ENCODE data around the gene ENTHD1.
A peak's percentile ranks its signal among the peaks of the same experiment; 100 is the strongest.

ENTHD1 gene

DNA sequence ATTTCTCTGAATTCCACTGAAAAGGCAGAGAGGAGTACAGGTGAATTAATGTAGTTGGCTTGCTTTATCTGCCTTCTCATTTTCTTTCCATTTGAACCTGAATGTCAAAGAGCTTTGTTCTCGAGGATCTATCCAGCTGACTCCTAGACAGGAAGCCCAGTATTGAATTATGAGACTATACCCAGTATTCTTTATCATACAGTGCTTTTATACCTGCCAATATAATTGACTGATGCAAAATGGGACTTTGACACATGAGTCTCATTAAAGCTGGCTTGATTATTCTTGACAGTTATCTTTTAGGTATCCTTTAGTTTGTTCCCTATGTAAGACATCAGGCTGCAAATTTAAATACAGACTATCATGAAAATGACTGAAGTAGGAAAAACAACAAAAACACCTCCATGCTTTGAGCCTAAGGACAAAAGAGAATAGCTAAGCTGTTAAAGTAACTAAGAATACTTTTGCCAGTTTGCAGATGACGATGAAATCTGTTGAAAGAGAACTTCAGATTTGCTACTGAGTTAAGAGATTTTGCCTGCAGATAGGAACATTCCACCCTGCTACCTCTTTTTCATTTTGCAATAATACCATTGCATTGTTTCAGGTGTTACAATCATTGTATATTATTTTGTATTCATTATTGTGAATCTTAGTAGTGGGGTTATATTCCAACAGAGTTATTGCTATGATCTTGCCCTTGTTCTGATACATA is 117.1 kb downstream of the ENTHD1 start:
- no peaks in the 10 kb centered on the region for H3K79me2 ChIP-seq (ENCODE audit: low read length)
- TF ChIP-seq EZH2 (optimal IDR thresholded peaks at IDR 0.05; ENCODE audit: low read depth, low read length) = no peak
- TF ChIP-seq EZH2phosphoT487 (IDR thresholded peaks at IDR 0.05; ENCODE audit: low read length) = no peak
- TF ChIP-seq, protein P1, sequence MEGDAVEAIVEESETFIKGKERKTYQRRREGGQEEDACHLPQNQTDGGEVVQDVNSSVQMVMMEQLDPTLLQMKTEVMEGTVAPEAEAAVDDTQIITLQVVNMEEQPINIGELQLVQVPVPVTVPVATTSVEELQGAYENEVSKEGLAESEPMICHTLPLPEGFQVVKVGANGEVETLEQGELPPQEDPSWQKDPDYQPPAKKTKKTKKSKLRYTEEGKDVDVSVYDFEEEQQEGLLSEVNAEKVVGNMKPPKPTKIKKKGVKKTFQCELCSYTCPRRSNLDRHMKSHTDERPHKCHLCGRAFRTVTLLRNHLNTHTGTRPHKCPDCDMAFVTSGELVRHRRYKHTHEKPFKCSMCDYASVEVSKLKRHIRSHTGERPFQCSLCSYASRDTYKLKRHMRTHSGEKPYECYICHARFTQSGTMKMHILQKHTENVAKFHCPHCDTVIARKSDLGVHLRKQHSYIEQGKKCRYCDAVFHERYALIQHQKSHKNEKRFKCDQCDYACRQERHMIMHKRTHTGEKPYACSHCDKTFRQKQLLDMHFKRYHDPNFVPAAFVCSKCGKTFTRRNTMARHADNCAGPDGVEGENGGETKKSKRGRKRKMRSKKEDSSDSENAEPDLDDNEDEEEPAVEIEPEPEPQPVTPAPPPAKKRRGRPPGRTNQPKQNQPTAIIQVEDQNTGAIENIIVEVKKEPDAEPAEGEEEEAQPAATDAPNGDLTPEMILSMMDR (IDR thresholded peaks at IDR 0.05; ENCODE audit: low read length) = no peak
- H3K9ac ChIP-seq (ENCODE audit: low read length) = no peak overlapping the region
- no peaks in the 10 kb centered on the region for H3K9me2 ChIP-seq (replicated peaks; ENCODE audit: insufficient read depth, low read length)
- H3K9me3 ChIP-seq (replicated peaks; ENCODE audit: insufficient read depth, low read length) = no peaks in the 10 kb centered on the region
- H3K27me3 ChIP-seq (replicated peaks; ENCODE audit: insufficient read depth, low read length) = no peaks in the 10 kb centered on the region
- H3K36me3 ChIP-seq (replicated peaks; ENCODE audit: insufficient read depth, low read length) = no peaks in the 10 kb centered on the region
- no peak overlapping the region for H3K4me2 ChIP-seq (ENCODE audit: low read depth, low read length)
- no peak for DNase-seq
- peaks cover 15% of the 10 kb centered on the region; the same call in 1 of the 2 replicates for H3K4me1 ChIP-seq (ENCODE audit: low read length)
- H3K4me3 ChIP-seq (ENCODE audit: low read length) = no peak overlapping the region
- no peaks in the 10 kb centered on the region for H4K20me1 ChIP-seq (ENCODE audit: insufficient read depth, low read length)
- no peak overlapping the region for H3K27ac ChIP-seq (ENCODE audit: low read length)
- no peaks in the 10 kb centered on the region for H3F3A ChIP-seq (ENCODE audit: insufficient read depth, low read length)
- H2AFZ ChIP-seq (ENCODE audit: low read length) = no peak overlapping the region

DNA sequence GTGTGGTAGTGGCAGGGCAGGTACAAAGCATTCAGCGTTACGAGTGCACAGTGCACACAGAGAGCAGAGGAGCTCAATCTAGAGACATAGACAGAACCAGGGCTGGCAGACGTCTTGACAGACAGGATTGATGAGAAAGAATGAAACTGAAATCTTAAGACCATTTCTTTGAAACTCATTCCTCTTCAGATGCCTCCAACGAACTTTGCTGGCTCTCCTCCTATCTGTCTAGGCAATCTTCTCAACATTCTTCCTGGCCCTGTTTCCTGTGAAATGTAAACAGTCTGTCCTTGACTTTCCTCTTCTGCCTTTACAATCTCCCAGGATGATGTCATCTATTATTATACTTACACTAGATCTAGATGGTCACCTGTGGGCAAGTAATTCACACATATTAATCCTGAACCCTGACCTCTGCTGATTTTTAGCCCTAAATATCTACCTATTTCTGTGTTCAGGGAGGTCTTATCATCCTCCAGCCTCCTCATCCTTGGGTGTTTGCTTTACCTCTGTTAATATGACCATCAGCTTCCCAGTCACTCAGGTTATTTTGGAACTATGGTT is 119.5 kb downstream of the ENTHD1 start:
- Histone ChIP-seq H3K79me2 (ENCODE audit: low read length) (no peaks in the 10 kb centered on the region), H2AFZ (ENCODE audit: low read length) (peak overlapping the region; percentile 8; the same call in 1 of the 2 replicates), H3K4me1 (ENCODE audit: low read length) (peaks cover 15% of the 10 kb centered on the region; the same call in 1 of the 2 replicates), H3K27me3 (replicated peaks; ENCODE audit: insufficient read depth, low read length) (no peaks in the 10 kb centered on the region), H3K4me3 (ENCODE audit: low read length) (no peak overlapping the region), H3K36me3 (replicated peaks; ENCODE audit: insufficient read depth, low read length) (no peaks in the 10 kb centered on the region), H3K9me3 (replicated peaks; ENCODE audit: insufficient read depth, low read length) (no peaks in the 10 kb centered on the region), H4K20me1 (ENCODE audit: insufficient read depth, low read length) (no peaks in the 10 kb centered on the region), H3K27ac (ENCODE audit: low read length) (no peak overlapping the region), H3K9me2 (replicated peaks; ENCODE audit: insufficient read depth, low read length) (no peaks in the 10 kb centered on the region), H3F3A (ENCODE audit: insufficient read depth, low read length) (no peaks in the 10 kb centered on the region), H3K4me2 (ENCODE audit: low read depth, low read length) (peak overlapping the region; percentile 26; the same call in 1 of the 2 replicates), H3K9ac (ENCODE audit: low read length) (no peak overlapping the region)
- DNase-seq = peak; percentile 55
- TF ChIP-seq, protein P1 (IDR thresholded peaks at IDR 0.05; ENCODE audit: low read length) = no peak
- TF ChIP-seq EZH2 (optimal IDR thresholded peaks at IDR 0.05; ENCODE audit: low read depth, low read length) = no peak
- no peak for TF ChIP-seq EZH2phosphoT487 (IDR thresholded peaks at IDR 0.05; ENCODE audit: low read length)

DNA sequence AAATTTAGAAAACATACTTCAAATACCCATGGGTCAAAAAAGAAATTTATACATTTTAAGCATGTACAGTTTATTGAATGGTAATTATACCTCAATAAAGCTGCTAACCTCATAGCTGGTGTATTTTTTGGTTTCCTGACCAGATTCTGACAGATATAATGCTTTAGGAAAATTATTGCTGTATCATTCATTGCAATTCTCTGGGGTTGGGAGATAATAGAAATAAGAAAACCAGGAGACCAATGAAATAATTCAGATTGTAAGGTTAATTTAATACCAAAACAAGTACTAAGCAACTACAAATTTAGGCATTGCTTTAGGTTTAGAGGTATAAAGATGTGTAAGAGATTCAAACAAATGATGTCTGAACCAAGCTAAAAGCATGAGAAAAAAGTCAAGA is 120.1 kb downstream of the ENTHD1 start:
- Histone ChIP-seq H3K36me3 (replicated peaks; ENCODE audit: insufficient read depth, low read length) (no peaks in the 10 kb centered on the region), H3K9ac (ENCODE audit: low read length) (no peak overlapping the region), H3K27ac (ENCODE audit: low read length) (no peak overlapping the region), H3K4me1 (ENCODE audit: low read length) (peaks cover 15% of the 10 kb centered on the region; the same call in 1 of the 2 replicates), H2AFZ (ENCODE audit: low read length) (no peak overlapping the region), H3F3A (ENCODE audit: insufficient read depth, low read length) (no peaks in the 10 kb centered on the region), H4K20me1 (ENCODE audit: insufficient read depth, low read length) (no peaks in the 10 kb centered on the region), H3K27me3 (replicated peaks; ENCODE audit: insufficient read depth, low read length) (no peaks in the 10 kb centered on the region), H3K4me3 (ENCODE audit: low read length) (no peak overlapping the region), H3K9me3 (replicated peaks; ENCODE audit: insufficient read depth, low read length) (no peaks in the 10 kb centered on the region), H3K9me2 (replicated peaks; ENCODE audit: insufficient read depth, low read length) (no peaks in the 10 kb centered on the region), H3K4me2 (ENCODE audit: low read depth, low read length) (0 out of 2 replicates have a peak overlapping the region, but pooled peaks have one; percentile 26), H3K79me2 (ENCODE audit: low read length) (no peaks in the 10 kb centered on the region)
- DNase-seq = no peak
- no peak for TF ChIP-seq EZH2phosphoT487 (IDR thresholded peaks at IDR 0.05; ENCODE audit: low read length)

DNA sequence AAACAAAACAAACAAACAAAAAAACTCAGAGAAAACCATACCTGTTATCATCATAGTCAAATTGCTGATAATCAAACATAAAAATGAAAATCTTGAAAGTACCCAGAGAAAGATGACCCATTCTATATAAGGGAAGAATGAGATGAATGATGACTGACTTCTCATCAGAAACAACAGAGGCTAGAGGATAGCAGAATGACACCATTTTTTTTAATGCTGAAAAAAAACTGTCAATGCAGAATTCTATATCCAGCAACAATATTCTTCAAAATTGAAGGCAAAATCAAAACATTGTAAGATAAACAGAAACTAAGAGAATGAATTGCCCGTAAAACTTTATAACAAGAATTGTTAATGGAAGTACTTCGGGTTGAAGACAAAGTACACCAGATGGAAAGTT is 122.1 kb downstream of the ENTHD1 start:
- H3F3A ChIP-seq (ENCODE audit: insufficient read depth, low read length) = no peaks in the 10 kb centered on the region
- no peaks in the 10 kb centered on the region for H3K27me3 ChIP-seq (replicated peaks; ENCODE audit: insufficient read depth, low read length)
- H3K9ac ChIP-seq (ENCODE audit: low read length) = no peak overlapping the region
- peaks cover 15% of the 10 kb centered on the region; the same call in 1 of the 2 replicates for H3K4me1 ChIP-seq (ENCODE audit: low read length)
- no peak for DNase-seq
- TF ChIP-seq, protein P1 (IDR thresholded peaks at IDR 0.05; ENCODE audit: low read length) = no peak
- no peak for TF ChIP-seq EZH2 (optimal IDR thresholded peaks at IDR 0.05; ENCODE audit: low read depth, low read length)
- no peak for TF ChIP-seq EZH2phosphoT487 (IDR thresholded peaks at IDR 0.05; ENCODE audit: low read length)
- H2AFZ ChIP-seq (ENCODE audit: low read length) = no peak overlapping the region
- H4K20me1 ChIP-seq (ENCODE audit: insufficient read depth, low read length) = no peaks in the 10 kb centered on the region
- H3K4me2 ChIP-seq (ENCODE audit: low read depth, low read length) = no peak overlapping the region
- H3K27ac ChIP-seq (ENCODE audit: low read length) = no peak overlapping the region
- H3K9me2 ChIP-seq (replicated peaks; ENCODE audit: insufficient read depth, low read length) = no peaks in the 10 kb centered on the region
- H3K4me3 ChIP-seq (ENCODE audit: low read length) = no peak overlapping the region
- H3K9me3 ChIP-seq (replicated peaks; ENCODE audit: insufficient read depth, low read length) = no peaks in the 10 kb centered on the region
- no peaks in the 10 kb centered on the region for H3K79me2 ChIP-seq (ENCODE audit: low read length)
- H3K36me3 ChIP-seq (replicated peaks; ENCODE audit: insufficient read depth, low read length) = no peaks in the 10 kb centered on the region
